Measurements from ENCODE around the gene IZUMO1. TPM values are rescaled to one million over a fixed set of nuclear protein-coding genes. Genes with fewer than 3 reads are reported as not detected.

The IZUMO1 gene
- polyA plus RNA-seq, 1 donor from 2014 or later: not detected

GRCh38 chr19:48745208-48745995 is 1.3 kb downstream of the IZUMO1 start:
- Histone ChIP-seq H2AFZ (ENCODE audit: low read depth, low read length) (no peak overlapping the region), H3K9me3 (ENCODE audit: low read length) (no peaks in the 10 kb centered on the region), H3K36me3 (ENCODE audit: insufficient read depth, low read length) (no peaks in the 10 kb centered on the region), H3K9ac (ENCODE audit: low read length) (no peak overlapping the region), H3K79me2 (replicated peaks; ENCODE audit: insufficient read depth, low read length) (no peaks in the 10 kb centered on the region), H3K4me3 (ENCODE audit: low read length) (no peak overlapping the region), H3K27ac (ENCODE audit: low read length) (no peak overlapping the region), H4K20me1 (ENCODE audit: insufficient read depth) (no peaks in the 10 kb centered on the region), H3F3A (ENCODE audit: insufficient read depth, low read length, poor library complexity, severe bottlenecking) (no peaks in the 10 kb centered on the region), H3K27me3 (ENCODE audit: insufficient read depth, low read depth, low read length) (no peaks in the 10 kb centered on the region), H3K9me2 (ENCODE audit: insufficient read depth, low read length) (no peaks in the 10 kb centered on the region), H3K4me2 (ENCODE audit: low read length) (no peak overlapping the region)
- TF ChIP-seq REST (IDR thresholded peaks at IDR 0.05; ENCODE audit: borderline replicate concordance) (no peak), POLR2AphosphoS5 (IDR thresholded peaks at IDR 0.05) (no peak), TAF1 (IDR thresholded peaks at IDR 0.05; ENCODE audit: low read depth) (no peak)

- no peak overlapping the region for H3K27ac ChIP-seq (ENCODE audit: low read length)
- no peak for TF ChIP-seq REST (IDR thresholded peaks at IDR 0.05; ENCODE audit: borderline replicate concordance)
- no peak for TF ChIP-seq SMC3 (conservative IDR thresholded peaks at IDR 0.05; ENCODE audit: poor library complexity)
- no peak for TF ChIP-seq EP300 (conservative IDR thresholded peaks at IDR 0.05; ENCODE audit: poor library complexity, severe bottlenecking)
- no peak for TF ChIP-seq MXI1 (conservative IDR thresholded peaks at IDR 0.05; ENCODE audit: poor library complexity, severe bottlenecking)
- TF ChIP-seq EZH2 (IDR thresholded peaks at IDR 0.05; ENCODE audit: borderline replicate concordance, insufficient read depth, low read length, poor library complexity, severe bottlenecking): no peak
- TF ChIP-seq CTCF (IDR thresholded peaks at IDR 0.05; ENCODE audit: poor library complexity, severe bottlenecking): no peak
- no peak for TF ChIP-seq POLR2AphosphoS5 (IDR thresholded peaks at IDR 0.05)
- no peak for TF ChIP-seq TAF1 (IDR thresholded peaks at IDR 0.05; ENCODE audit: low read depth)
- TF ChIP-seq RAD21 (conservative IDR thresholded peaks at IDR 0.05): no peak
These were observed 4.6 kb downstream of the IZUMO1 start for GRCh38 chr19:48742096-48742495.

More at GRCh38 chr19:48742096-48742495, 4.6 kb downstream of the IZUMO1 start:
- Histone ChIP-seq H3F3A (ENCODE audit: insufficient read depth, low read length, poor library complexity, severe bottlenecking) (no peaks in the 10 kb centered on the region), H3K36me3 (ENCODE audit: insufficient read depth, low read length) (no peaks in the 10 kb centered on the region), H3K79me2 (replicated peaks; ENCODE audit: insufficient read depth, low read length) (no peaks in the 10 kb centered on the region), H3K9me2 (ENCODE audit: insufficient read depth, low read length) (no peaks in the 10 kb centered on the region), H4K20me1 (ENCODE audit: insufficient read depth) (no peaks in the 10 kb centered on the region), H2AFZ (ENCODE audit: low read depth, low read length) (no peak overlapping the region), H3K27me3 (ENCODE audit: insufficient read depth, low read depth, low read length) (peaks cover 6% of the 10 kb centered on the region), H3K9me3 (ENCODE audit: low read length) (no peaks in the 10 kb centered on the region), H3K9ac (ENCODE audit: low read length) (no peak overlapping the region), H3K4me3 (ENCODE audit: low read length) (no peak overlapping the region), H3K4me2 (ENCODE audit: low read length) (no peak overlapping the region)
